ENCODE measurements around the gene ZDHHC14. TPM values are rescaled to one million over a fixed set of nuclear protein-coding genes. Genes with fewer than 3 reads are reported as not detected.

ZDHHC14 gene
- total and polyA plus RNA-seq, 2 of the 8 experiments (the other 6 are each of a cell fraction or from before 2014, with no cell fraction given): 2.9 to 5.3 TPM

- ChIA-PET CTCF (ENCODE audit: partially characterized antibody) (interaction anchor here (0.5 to 4.0 kb wide), 11 partner anchors 13 to 410 kb away, joined by 3 to 17 read pairs (median 3); no protein-coding TSS in a partner anchor), POLR2A (ENCODE audit: partially characterized antibody) (no interaction called here)
- Histone ChIP-seq H2BK15ac (ENCODE audit: low read length) (no peak overlapping the region), H3K4me1 (replicated peaks in 1 of 4; ENCODE audit: control insufficient read depth in 3 of 4, insufficient read depth in 4 of 4, low read length in 3 of 4) (peaks cover 3 to 8% (median 5%) of the 10 kb centered on the region in 4 experiments; a peak in 5 of 7 replicates), H3K27me3 (replicated peaks in 1 of 4; ENCODE audit: control insufficient read depth in 3 of 4, extremely low read depth in 1 of 4, insufficient read depth in 3 of 4, low read length in 3 of 4) (no peaks in the 10 kb centered on the region), H4K5ac (ENCODE audit: insufficient read length, low read depth, low read length) (no peak overlapping the region), H2BK5ac (ENCODE audit: low read depth, low read length) (no peak overlapping the region), H4K91ac (replicated peaks; ENCODE audit: insufficient read length, low read length) (no peak overlapping the region), H3K23ac (ENCODE audit: insufficient read length) (no peak overlapping the region), H2BK120ac (replicated peaks; ENCODE audit: low read depth, low read length) (no peak overlapping the region), H2AK5ac (ENCODE audit: low read depth, low read length) (no peak overlapping the region), H3K56ac (replicated peaks; ENCODE audit: insufficient read length, low read depth, low read length) (no peak overlapping the region), H4K8ac (ENCODE audit: extremely low read depth, insufficient read depth, low read length) (no peak overlapping the region), H3K9me3 (ENCODE audit: insufficient read depth in 2 of 2, low read depth in 1 of 2, low read length in 1 of 2) (no peaks in the 10 kb centered on the region), H3K4me2 (ENCODE audit: insufficient read depth in 1 of 2, low read depth in 2 of 2, low read length in 2 of 2) (no peak overlapping the region), H2BK20ac (ENCODE audit: low read length) (no peak overlapping the region), H4K20me1 (replicated peaks in 1 of 2; ENCODE audit: control insufficient read depth in 1 of 2, insufficient read depth in 2 of 2, low read length in 2 of 2) (no peaks in the 10 kb centered on the region), H2BK12ac (ENCODE audit: low read depth, low read length) (no peak overlapping the region), H3K79me2 (ENCODE audit: control insufficient read depth in 1 of 2, insufficient read depth in 2 of 2, low read length in 2 of 2) (no peaks in the 10 kb centered on the region), H2AFZ (ENCODE audit: low read length) (no peak overlapping the region), H3K36me3 (ENCODE audit: control insufficient read depth in 2 of 4, insufficient read depth in 4 of 4, low read length in 3 of 4) (no peaks in the 10 kb centered on the region), H3K4me3 (ENCODE audit: extremely low read depth in 1 of 4, insufficient read depth in 2 of 4, low read depth in 3 of 4, low read length in 4 of 4) (no peak overlapping the region), H3K14ac (ENCODE audit: insufficient read length) (no peak overlapping the region), H3K9ac (replicated peaks in 1 of 4; ENCODE audit: extremely low read depth in 1 of 4, low read depth in 3 of 4, low read length in 3 of 4) (no peak overlapping the region), H3K23me2 (ENCODE audit: low read depth, low read length) (no peaks in the 10 kb centered on the region), H3K79me1 (ENCODE audit: low read depth, low read length) (no peaks in the 10 kb centered on the region), H3K27ac (ENCODE audit: low read depth, low read length) (no peak overlapping the region), H3K18ac (ENCODE audit: extremely low read depth, low read length) (no peak overlapping the region), H3K4ac (replicated peaks; ENCODE audit: insufficient read length, low read depth, low read length) (no peak overlapping the region)
- TF ChIP-seq POU5F1 (IDR thresholded peaks at IDR 0.05; ENCODE audit: low read depth, low read length) (no peak), SIN3A (conservative IDR thresholded peaks at IDR 0.05 in 1 of 2, IDR thresholded peaks at IDR 0.05 in 1 of 2; ENCODE audit: low read depth in 1 of 2, low read length in 2 of 2) (no peak), EGR1 (IDR thresholded peaks at IDR 0.05; ENCODE audit: borderline replicate concordance, low read depth, low read length) (no peak), HDAC2 (IDR thresholded peaks at IDR 0.05; ENCODE audit: borderline replicate concordance in 1 of 2, low read depth in 2 of 2, low read length in 2 of 2) (no peak), TAF1 (IDR thresholded peaks at IDR 0.05; ENCODE audit: low read depth, low read length) (no peak), CEBPB (IDR thresholded peaks at IDR 0.05; ENCODE audit: low read depth, low read length) (no peak), CREB1 (IDR thresholded peaks at IDR 0.05) (no peak), BRCA1 (IDR thresholded peaks at IDR 0.05; ENCODE audit: low read depth, low read length) (no peak)
- DNase-seq (ENCODE audit: low read depth in 1 of 2, low spot score in 2 of 2) (no peak), FAIRE-seq (no peak)
- 95% methylated on average over 3 of the region's 3 CpGs; no CpG with 5 or more reads in 1 of the 2 experiments for WGBS, 2 experiments (ENCODE audit: extremely low coverage in 1 of 2, insufficient coverage in 1 of 2, insufficient read length in 1 of 2, insufficient replicate concordance in 2 of 2, low coverage in 1 of 2, low lambda C conversion rate in 2 of 2, missing lambda C conversion rate in 1 of 2)
Observed at GRCh38 chr6:157665180-157665579, 284.2 kb downstream of the ZDHHC14 start.
